Calu3 (cell line): ENCODE measurements around the gene OSBPL8. TPM values are rescaled to one million over a fixed set of nuclear protein-coding genes. Genes with fewer than 3 reads are reported as not detected.

Experiments
- BruUV-seq: library from RNA; stranded (reverse); fragments of 400-500 nt; replicated peaks from 2 replicates; lab custom pipeline; 2021; lab: Mats Ljungman, UMichigan
- CTCF ChIA-PET: fragments of 300-600 bp; sonication (Branson Sonifier 250); formaldehyde crosslinking; loops from one replicate; lab custom pipeline; 2022; ENCODE audit warnings: antibody characterized with exemption; lab: Charles Lee
- DNase-seq: peaks from one replicate; pipeline ENCODE4 v3.0.0; 2022
- H3K27ac Mint-ChIP-seq: one replicate; pipeline ENCODE4 v1.8.0; 2022; ENCODE audit warnings: mixed read lengths; ENCODE audit not compliant: unreplicated experiment
- H3K27me3 Mint-ChIP-seq: one replicate; pipeline ENCODE4 v1.8.0; 2022; ENCODE audit warnings: mixed read lengths; ENCODE audit not compliant: unreplicated experiment
- H3K36me3 Mint-ChIP-seq: one replicate; pipeline ENCODE4 v1.8.0; 2022; ENCODE audit warnings: mild to moderate bottlenecking, moderate library complexity, mixed read lengths; ENCODE audit not compliant: insufficient read depth, unreplicated experiment
- H3K4me1 Mint-ChIP-seq: one replicate; pipeline ENCODE4 v1.8.0; 2022; ENCODE audit warnings: mild to moderate bottlenecking, low read depth, mixed read lengths; ENCODE audit not compliant: unreplicated experiment
- H3K4me3 Mint-ChIP-seq: one replicate; pipeline ENCODE4 v1.8.0; 2022; ENCODE audit warnings: mild to moderate bottlenecking, low read depth, moderate library complexity, mixed read lengths; ENCODE audit not compliant: unreplicated experiment
- H3K9me3 Mint-ChIP-seq: one replicate; pipeline ENCODE4 v1.8.0; 2022; ENCODE audit warnings: low read depth, mixed read lengths; ENCODE audit not compliant: unreplicated experiment
- intact Hi-C: fragments of 100-400 bp; cut with micrococcal nuclease; formaldehyde crosslinking; loops from one replicate; pipeline ENCODE4 v1.10.0; 2022; ENCODE audit not compliant: unreplicated experiment
- total RNA-seq: library from RNA; stranded (reverse); gene quantifications from 2 replicates; pipeline ENCODE4 v1.2.3, GENCODE V29; 2022
- TF ChIP-seq, protein P1 (sequence below): fragments of 200-600 bp; IDR thresholded peaks from one replicate; pipeline ENCODE4 v1.8.0; 2022; ENCODE audit warnings: antibody characterized with exemption; ENCODE audit not compliant: unreplicated experiment

Gene OSBPL8
- total RNA-seq, 1 experiment from 2014 or later = 64.9 TPM

DNA sequence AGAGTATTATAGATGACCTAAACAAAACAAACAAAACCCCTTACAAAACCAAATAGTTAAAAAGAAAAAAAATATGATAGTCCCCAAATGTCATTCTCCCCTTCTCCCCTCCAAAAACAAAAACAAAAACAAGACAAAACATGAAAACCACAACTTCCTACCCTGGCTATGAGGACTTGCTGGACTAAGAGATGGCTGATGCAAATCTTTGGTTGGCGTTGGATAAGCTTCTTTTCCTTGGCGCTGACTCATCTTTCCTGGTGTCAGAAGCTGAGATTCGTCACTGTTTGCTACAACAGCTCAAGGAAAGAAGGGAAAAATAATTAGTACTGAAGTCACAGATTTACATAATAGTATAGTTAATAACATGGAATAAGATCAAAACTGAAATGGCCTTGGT, 108.9 kb downstream of the OSBPL8 start:
- peaks cover 41% of the 10 kb centered on the region for H3K4me1 Mint-ChIP-seq
- no peaks in the 10 kb centered on the region for H3K27me3 Mint-ChIP-seq
- H3K4me3 Mint-ChIP-seq = no peak overlapping the region
- H3K36me3 Mint-ChIP-seq = no peaks in the 10 kb centered on the region
- no peak for DNase-seq
- BruUV-seq = no TSS peak
- no peak overlapping the region for H3K27ac Mint-ChIP-seq
- CTCF ChIA-PET = no interaction called here
- TF ChIP-seq, protein P1, sequence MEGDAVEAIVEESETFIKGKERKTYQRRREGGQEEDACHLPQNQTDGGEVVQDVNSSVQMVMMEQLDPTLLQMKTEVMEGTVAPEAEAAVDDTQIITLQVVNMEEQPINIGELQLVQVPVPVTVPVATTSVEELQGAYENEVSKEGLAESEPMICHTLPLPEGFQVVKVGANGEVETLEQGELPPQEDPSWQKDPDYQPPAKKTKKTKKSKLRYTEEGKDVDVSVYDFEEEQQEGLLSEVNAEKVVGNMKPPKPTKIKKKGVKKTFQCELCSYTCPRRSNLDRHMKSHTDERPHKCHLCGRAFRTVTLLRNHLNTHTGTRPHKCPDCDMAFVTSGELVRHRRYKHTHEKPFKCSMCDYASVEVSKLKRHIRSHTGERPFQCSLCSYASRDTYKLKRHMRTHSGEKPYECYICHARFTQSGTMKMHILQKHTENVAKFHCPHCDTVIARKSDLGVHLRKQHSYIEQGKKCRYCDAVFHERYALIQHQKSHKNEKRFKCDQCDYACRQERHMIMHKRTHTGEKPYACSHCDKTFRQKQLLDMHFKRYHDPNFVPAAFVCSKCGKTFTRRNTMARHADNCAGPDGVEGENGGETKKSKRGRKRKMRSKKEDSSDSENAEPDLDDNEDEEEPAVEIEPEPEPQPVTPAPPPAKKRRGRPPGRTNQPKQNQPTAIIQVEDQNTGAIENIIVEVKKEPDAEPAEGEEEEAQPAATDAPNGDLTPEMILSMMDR = no peak
- H3K9me3 Mint-ChIP-seq = no peaks in the 10 kb centered on the region
- intact Hi-C loops = loop anchor here (10.0 kb wide), 1 partner anchor 926 kb away; no protein-coding TSS in a partner anchor

DNA sequence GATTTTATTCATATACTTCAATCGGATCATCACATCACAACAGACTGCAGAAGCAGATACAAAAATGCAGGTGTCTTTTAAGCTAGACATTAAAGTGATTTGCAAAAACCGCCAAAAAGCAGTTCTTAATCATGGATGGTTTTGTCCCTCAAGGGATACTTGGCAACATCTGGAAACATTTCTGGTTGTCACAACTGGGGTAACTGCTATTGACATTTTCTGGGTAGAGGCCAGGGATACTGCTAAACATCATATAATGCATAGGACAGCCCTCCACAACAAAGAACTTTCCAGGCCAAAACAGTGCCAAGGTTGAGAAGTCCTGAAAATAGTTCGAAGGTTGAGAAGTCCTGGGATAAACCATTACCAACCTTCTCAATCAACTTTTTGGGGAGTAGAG, 109.6 kb downstream of the OSBPL8 start:
- Mint-ChIP-seq H3K27ac (no peak overlapping the region), H3K4me3 (no peak overlapping the region), H3K36me3 (no peaks in the 10 kb centered on the region), H3K27me3 (no peaks in the 10 kb centered on the region), H3K9me3 (no peaks in the 10 kb centered on the region), H3K4me1 (peaks cover 34% of the 10 kb centered on the region)
- TF ChIP-seq, protein P1 = no peak
- CTCF ChIA-PET = no interaction called here
- intact Hi-C loops = loop anchor here (10.0 kb wide), 1 partner anchor 925 kb away; no protein-coding TSS in a partner anchor
- no peak for DNase-seq
- BruUV-seq = no TSS peak

DNA sequence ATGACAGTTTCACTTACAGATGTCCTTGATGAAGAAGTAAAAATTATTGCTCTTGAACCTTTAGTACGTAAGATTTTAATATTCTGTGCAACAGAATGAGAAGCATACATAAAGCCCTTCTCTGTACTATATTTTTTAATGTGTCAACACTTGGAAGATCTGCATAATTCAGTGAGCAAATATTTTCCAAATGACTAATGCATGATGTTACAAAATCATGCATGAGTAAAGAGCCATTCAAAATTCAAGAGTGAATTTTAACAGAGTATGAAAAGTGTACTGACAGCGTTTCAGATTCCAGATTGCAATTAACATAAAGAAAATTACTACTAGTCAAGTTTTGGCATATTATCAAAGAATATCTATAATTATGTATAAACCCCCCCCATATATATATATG, 110.0 kb downstream of the OSBPL8 start:
- no TSS peak for BruUV-seq
- CTCF ChIA-PET = no interaction called here
- intact Hi-C loops = no loop called here
- Mint-ChIP-seq H3K36me3 (no peaks in the 10 kb centered on the region), H3K4me1 (peaks cover 30% of the 10 kb centered on the region), H3K9me3 (no peaks in the 10 kb centered on the region), H3K27me3 (no peaks in the 10 kb centered on the region), H3K27ac (no peak overlapping the region), H3K4me3 (no peak overlapping the region)
- no peak for DNase-seq
- TF ChIP-seq, protein P1 = no peak

DNA sequence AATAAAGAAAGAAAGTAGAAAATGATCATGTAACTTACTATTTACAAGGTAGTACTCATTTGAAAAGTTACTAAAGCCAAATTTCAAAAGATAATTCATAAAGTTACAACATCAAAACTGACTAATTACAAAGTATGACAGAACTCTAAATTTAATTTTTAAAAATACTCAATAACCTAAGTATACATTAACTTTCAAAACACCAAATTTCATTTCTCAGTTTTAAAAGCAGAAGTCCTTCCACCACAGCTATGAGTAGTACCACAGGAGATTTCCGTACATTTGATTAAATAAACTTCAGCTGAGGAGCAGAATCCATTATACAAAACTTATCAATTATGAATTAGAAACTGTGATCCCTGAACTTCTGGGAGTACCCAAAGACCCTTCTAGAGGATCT, 110.6 kb downstream of the OSBPL8 start:
- H3K4me3 Mint-ChIP-seq = no peak overlapping the region
- CTCF ChIA-PET = no interaction called here
- no peaks in the 10 kb centered on the region for H3K9me3 Mint-ChIP-seq
- no peak for DNase-seq
- H3K27ac Mint-ChIP-seq = no peak overlapping the region
- TF ChIP-seq, protein P1 = no peak
- no peaks in the 10 kb centered on the region for H3K27me3 Mint-ChIP-seq
- H3K36me3 Mint-ChIP-seq = no peaks in the 10 kb centered on the region
- H3K4me1 Mint-ChIP-seq = peaks cover 30% of the 10 kb centered on the region
- no TSS peak for BruUV-seq
- intact Hi-C loops = no loop called here
